ENCODE data around the gene MTERF2. TPM values are rescaled to one million over a fixed set of nuclear protein-coding genes. Genes with fewer than 3 reads are reported as not detected.

MTERF2 gene
- total RNA-seq, 1 donor from 2014 or later, result 12.5 TPM

GRCh38 chr12:106947461-106947860 lies 39.5 kb downstream of the MTERF2 start:
- peaks cover 5% of the 10 kb centered on the region for H3K9me3 Mint-ChIP-seq (ENCODE audit: unreplicated experiment)
- peaks cover 2% of the 10 kb centered on the region for H3K36me3 Mint-ChIP-seq (ENCODE audit: unreplicated experiment)
- peaks cover 1% of the 10 kb centered on the region for H3K4me1 Mint-ChIP-seq (ENCODE audit: unreplicated experiment)
- H3K4me3 Mint-ChIP-seq (ENCODE audit: unreplicated experiment), result no peak overlapping the region
- no peak for DNase-seq (ENCODE audit: extremely low spot score, unreplicated experiment)
- TF ChIP-seq, protein P1, sequence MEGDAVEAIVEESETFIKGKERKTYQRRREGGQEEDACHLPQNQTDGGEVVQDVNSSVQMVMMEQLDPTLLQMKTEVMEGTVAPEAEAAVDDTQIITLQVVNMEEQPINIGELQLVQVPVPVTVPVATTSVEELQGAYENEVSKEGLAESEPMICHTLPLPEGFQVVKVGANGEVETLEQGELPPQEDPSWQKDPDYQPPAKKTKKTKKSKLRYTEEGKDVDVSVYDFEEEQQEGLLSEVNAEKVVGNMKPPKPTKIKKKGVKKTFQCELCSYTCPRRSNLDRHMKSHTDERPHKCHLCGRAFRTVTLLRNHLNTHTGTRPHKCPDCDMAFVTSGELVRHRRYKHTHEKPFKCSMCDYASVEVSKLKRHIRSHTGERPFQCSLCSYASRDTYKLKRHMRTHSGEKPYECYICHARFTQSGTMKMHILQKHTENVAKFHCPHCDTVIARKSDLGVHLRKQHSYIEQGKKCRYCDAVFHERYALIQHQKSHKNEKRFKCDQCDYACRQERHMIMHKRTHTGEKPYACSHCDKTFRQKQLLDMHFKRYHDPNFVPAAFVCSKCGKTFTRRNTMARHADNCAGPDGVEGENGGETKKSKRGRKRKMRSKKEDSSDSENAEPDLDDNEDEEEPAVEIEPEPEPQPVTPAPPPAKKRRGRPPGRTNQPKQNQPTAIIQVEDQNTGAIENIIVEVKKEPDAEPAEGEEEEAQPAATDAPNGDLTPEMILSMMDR (IDR thresholded peaks at IDR 0.05), result no peak
- H3K27me3 Mint-ChIP-seq (ENCODE audit: unreplicated experiment), result peaks cover 7% of the 10 kb centered on the region
- H3K27ac Mint-ChIP-seq (ENCODE audit: unreplicated experiment), result no peak overlapping the region

GRCh38 chr12:106945261-106945851 lies 41.6 kb downstream of the MTERF2 start:
- Mint-ChIP-seq H3K9me3 (ENCODE audit: unreplicated experiment) (peaks cover 5% of the 10 kb centered on the region), H3K36me3 (ENCODE audit: unreplicated experiment) (peaks cover 2% of the 10 kb centered on the region), H3K27me3 (ENCODE audit: unreplicated experiment) (peaks cover 10% of the 10 kb centered on the region)

DNA sequence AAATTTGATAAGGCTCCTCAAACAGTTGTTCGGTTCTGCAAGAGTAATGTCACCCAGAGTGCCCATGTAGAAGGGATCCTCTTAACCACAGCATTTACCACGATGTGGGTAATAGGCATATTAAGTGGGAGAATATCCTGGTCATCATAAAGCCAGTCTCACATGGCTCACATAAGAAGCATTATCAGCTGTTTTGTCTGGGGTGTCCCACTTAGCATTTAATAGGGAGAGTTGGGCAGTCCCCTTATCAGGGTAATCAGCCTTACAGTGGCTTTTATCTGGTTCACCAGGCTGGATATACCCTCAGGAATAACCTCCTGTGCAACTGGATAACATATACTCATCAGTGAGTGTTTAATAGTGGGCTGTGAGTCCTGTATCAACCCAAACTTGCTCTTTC lies 44.2 kb downstream of the MTERF2 start:
- TF ChIP-seq, protein P1 (IDR thresholded peaks at IDR 0.05), result no peak
- Mint-ChIP-seq H3K36me3 (ENCODE audit: unreplicated experiment) (no peaks in the 10 kb centered on the region), H3K4me1 (ENCODE audit: unreplicated experiment) (no peaks in the 10 kb centered on the region), H3K4me3 (ENCODE audit: unreplicated experiment) (no peak overlapping the region), H3K27me3 (ENCODE audit: unreplicated experiment) (peaks cover 5% of the 10 kb centered on the region), H3K27ac (ENCODE audit: unreplicated experiment) (no peak overlapping the region), H3K9me3 (ENCODE audit: unreplicated experiment) (no peaks in the 10 kb centered on the region)
- DNase-seq (ENCODE audit: extremely low spot score, unreplicated experiment), result no peak

More at GRCh38 chr12:106945261-106945851, 41.6 kb downstream of the MTERF2 start:
- Mint-ChIP-seq H3K4me1 (ENCODE audit: unreplicated experiment) (no peaks in the 10 kb centered on the region), H3K27ac (ENCODE audit: unreplicated experiment) (no peak overlapping the region), H3K4me3 (ENCODE audit: unreplicated experiment) (no peak overlapping the region)
- no peak for DNase-seq (ENCODE audit: extremely low spot score, unreplicated experiment)
- TF ChIP-seq, protein P1 (IDR thresholded peaks at IDR 0.05), result no peak

DNA sequence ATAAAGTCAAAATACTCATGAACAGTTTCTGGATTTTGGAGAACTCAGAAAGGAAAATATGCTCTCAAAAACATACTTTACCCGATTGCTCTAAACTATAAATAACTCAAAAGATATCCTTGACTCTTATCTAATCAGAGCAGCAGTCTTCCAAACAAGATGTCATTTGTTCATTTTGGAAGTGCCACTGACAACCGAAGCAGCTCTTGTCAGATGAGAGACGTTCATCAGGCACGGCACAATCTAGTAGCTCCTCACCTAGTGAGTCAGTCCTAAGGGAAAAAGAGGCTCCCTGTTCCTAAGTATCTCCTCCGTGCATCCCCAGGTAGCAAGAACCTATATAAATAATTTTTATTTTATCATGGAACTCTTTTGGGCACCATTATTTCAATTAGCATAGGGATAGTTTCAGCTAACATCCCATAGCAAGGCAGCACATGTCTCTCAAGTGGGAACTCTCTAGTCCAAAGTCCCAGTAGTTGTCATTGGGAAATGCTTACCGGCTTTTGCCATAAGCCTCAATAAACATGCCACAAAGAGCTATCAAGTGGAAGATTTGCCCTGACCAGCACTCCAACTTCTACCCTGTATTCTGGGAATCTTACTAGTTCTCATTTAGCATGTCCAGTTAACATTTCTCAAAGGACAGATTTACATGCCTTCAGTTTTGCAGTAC lies 45.3 kb downstream of the MTERF2 start:
- H3K4me3 Mint-ChIP-seq (ENCODE audit: unreplicated experiment), result no peak overlapping the region
- H3K27ac Mint-ChIP-seq (ENCODE audit: unreplicated experiment), result no peak overlapping the region
- no peaks in the 10 kb centered on the region for H3K36me3 Mint-ChIP-seq (ENCODE audit: unreplicated experiment)
- peaks cover 5% of the 10 kb centered on the region for H3K27me3 Mint-ChIP-seq (ENCODE audit: unreplicated experiment)
- TF ChIP-seq, protein P1 (IDR thresholded peaks at IDR 0.05), result no peak
- DNase-seq (ENCODE audit: extremely low spot score, unreplicated experiment), result no peak
- H3K4me1 Mint-ChIP-seq (ENCODE audit: unreplicated experiment), result no peaks in the 10 kb centered on the region
- H3K9me3 Mint-ChIP-seq (ENCODE audit: unreplicated experiment), result no peaks in the 10 kb centered on the region

DNA sequence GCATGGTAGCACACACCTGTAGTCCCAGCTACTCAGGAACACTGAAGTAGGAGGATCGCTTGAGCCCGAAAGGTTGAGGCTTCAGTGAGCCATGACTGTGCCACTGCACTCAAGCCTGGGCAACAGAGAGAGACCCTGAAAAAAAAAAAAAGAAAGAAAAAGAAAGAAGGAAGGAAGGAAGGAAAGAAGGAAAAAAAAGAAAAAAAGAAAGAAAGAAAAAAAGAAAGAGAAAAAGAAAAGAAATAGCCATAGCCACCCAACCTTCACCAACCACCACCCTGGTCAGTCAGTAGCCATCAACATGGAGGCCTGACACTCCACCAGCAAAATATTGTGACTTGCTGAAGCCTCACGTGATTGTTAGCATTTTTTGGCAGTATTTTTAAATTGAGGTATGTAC lies 52.7 kb downstream of the MTERF2 start:
- no peak for DNase-seq (ENCODE audit: extremely low spot score, unreplicated experiment)
- Mint-ChIP-seq H3K4me3 (ENCODE audit: unreplicated experiment) (no peak overlapping the region), H3K4me1 (ENCODE audit: unreplicated experiment) (no peaks in the 10 kb centered on the region), H3K27ac (ENCODE audit: unreplicated experiment) (no peak overlapping the region), H3K27me3 (ENCODE audit: unreplicated experiment) (peaks cover 20% of the 10 kb centered on the region), H3K9me3 (ENCODE audit: unreplicated experiment) (no peaks in the 10 kb centered on the region), H3K36me3 (ENCODE audit: unreplicated experiment) (no peaks in the 10 kb centered on the region)
- TF ChIP-seq, protein P1 (IDR thresholded peaks at IDR 0.05), result no peak

All from osteocyte (in vitro differentiated cells).